ENCODE data around the gene DNAI2. TPM values are rescaled to one million over a fixed set of nuclear protein-coding genes. Genes with fewer than 3 reads are reported as not detected.

DNAI2 gene
- total and polyA plus RNA-seq, 4 donors, result 4.1 to 14.2 (median 6.7) TPM

GRCh38 chr17:74359916-74360315 lies 85.9 kb downstream of the DNAI2 start:
- peaks cover 0 to 24% (median 4%) of the 10 kb centered on the region in 5 donors for H3K4me1 ChIP-seq (ENCODE audit: control insufficient read depth in 5 of 5, insufficient read depth in 5 of 5, low read length in 5 of 5)
- H3K9me3 ChIP-seq (ENCODE audit: control insufficient read depth in 4 of 4, insufficient read depth in 3 of 4, low read length in 3 of 4), result peaks cover 0 to 8% (median 0%) of the 10 kb centered on the region in 4 donors
- no peak for TF ChIP-seq CTCF (IDR thresholded peaks at IDR 0.05; ENCODE audit: control extremely low read depth, extremely low read depth)
- H3K36me3 ChIP-seq (ENCODE audit: control insufficient read depth in 4 of 4, insufficient read depth in 4 of 4, low read length in 4 of 4), result no peaks in the 10 kb centered on the region
- 92 to 94% methylated on average over 22 of the region's 22 CpGs for WGBS, 2 donors
- no peak overlapping the region for H3K4me3 ChIP-seq
- peaks cover 18 to 33% (median 31%) of the 10 kb centered on the region in 3 donors for H3K27me3 ChIP-seq (ENCODE audit: control insufficient read depth in 3 of 3, insufficient read depth in 3 of 3, low read length in 2 of 3)
- H3K9ac ChIP-seq (ENCODE audit: insufficient read depth in 1 of 2, low read length in 2 of 2), result no peak overlapping the region
- DNase-seq, result no peak
- no peak for ATAC-seq (ENCODE audit: insufficient read depth, low FRiP score)
- no peak overlapping the region for H3K27ac ChIP-seq (ENCODE audit: low read depth in 1 of 2, low read length in 1 of 2)

GRCh38 chr17:74360899-74361229 lies 86.8 kb downstream of the DNAI2 start:
- H3K9me3 ChIP-seq (ENCODE audit: control insufficient read depth in 4 of 4, insufficient read depth in 3 of 4, low read length in 3 of 4), result peaks cover 0 to 8% (median 0%) of the 10 kb centered on the region in 4 donors
- H3K9ac ChIP-seq (ENCODE audit: insufficient read depth in 1 of 2, low read length in 2 of 2), result no peak overlapping the region
- H3K4me1 ChIP-seq (ENCODE audit: control insufficient read depth in 5 of 5, insufficient read depth in 5 of 5, low read length in 5 of 5), result peaks cover 0 to 24% (median 4%) of the 10 kb centered on the region in 5 donors
- no peak for TF ChIP-seq CTCF (IDR thresholded peaks at IDR 0.05; ENCODE audit: control extremely low read depth, extremely low read depth)
- H3K27ac ChIP-seq (ENCODE audit: low read depth in 1 of 2, low read length in 1 of 2), result no peak overlapping the region
- peaks cover 18 to 27% (median 21%) of the 10 kb centered on the region in 3 donors for H3K27me3 ChIP-seq (ENCODE audit: control insufficient read depth in 3 of 3, insufficient read depth in 3 of 3, low read length in 2 of 3)
- DNase-seq (no peak), ATAC-seq (ENCODE audit: insufficient read depth, low FRiP score) (no peak)
- no peak overlapping the region for H3K4me3 ChIP-seq
- H3K36me3 ChIP-seq (ENCODE audit: control insufficient read depth in 4 of 4, insufficient read depth in 4 of 4, low read length in 4 of 4), result no peaks in the 10 kb centered on the region
- WGBS, 2 donors, result 58 to 65% methylated on average over 7 of the region's 7 CpGs

- peaks cover 0 to 24% (median 4%) of the 10 kb centered on the region in 5 donors for H3K4me1 ChIP-seq (ENCODE audit: control insufficient read depth in 5 of 5, insufficient read depth in 5 of 5, low read length in 5 of 5)
- 27 to 31% methylated on average over 22 to 28 of the region's 28 CpGs for WGBS, 2 donors
- no peak within 1 kb of the TSS for H3K9ac ChIP-seq (ENCODE audit: insufficient read depth in 1 of 2, low read length in 2 of 2)
- no peak within 1 kb of the TSS for H3K4me3 ChIP-seq
- H3K27ac ChIP-seq (ENCODE audit: low read depth in 1 of 2, low read length in 1 of 2), result no peak within 1 kb of the TSS
- peak; percentile 33 to 71 (median 67) for DNase-seq
- H3K27me3 ChIP-seq (ENCODE audit: control insufficient read depth in 3 of 3, insufficient read depth in 3 of 3, low read length in 2 of 3), result peaks cover 16 to 21% (median 17%) of the 10 kb centered on the region in 3 donors
- peak; percentile 55 for ATAC-seq (ENCODE audit: insufficient read depth, low FRiP score)
- peak; percentile 27 for TF ChIP-seq CTCF (IDR thresholded peaks at IDR 0.05; ENCODE audit: control extremely low read depth, extremely low read depth)
- peaks cover 0 to 8% (median 0%) of the 10 kb centered on the region in 4 donors for H3K9me3 ChIP-seq (ENCODE audit: control insufficient read depth in 4 of 4, insufficient read depth in 3 of 4, low read length in 3 of 4)
- H3K36me3 ChIP-seq (ENCODE audit: control insufficient read depth in 4 of 4, insufficient read depth in 4 of 4, low read length in 4 of 4), result no peaks in the 10 kb centered on the region
Observed at GRCh38 chr17:74361230-74362068, 87.4 kb downstream of the DNAI2 start, which contains the start of gene BTBD17. Gene BTBD17 (minus strand): TSS chr17:74361868. CDS start chr17:74361819, 49 bp downstream.

Data from lung (tissue), 12 donors.